RWPE1 (cell line): ENCODE data around the gene NCS1.
"Not testable (repeated sequence)": the region's sequence is repeated elsewhere in the genome, so short reads cannot be mapped to it uniquely, and the experiment has no call there.

Experiments
- CTCF ChIA-PET: fragments of 350-600 bp; sonication (Branson Sonifier 250); formaldehyde crosslinking; extraction: SDS; loops from one replicate; lab custom pipeline; 2021; lab: Yijun Ruan, JAX
- POLR2A ChIA-PET: fragments of 400-600 bp; formaldehyde crosslinking; extraction: SDS; loops from one replicate; lab custom pipeline; 2020; ENCODE audit warnings: antibody characterized with exemption; ENCODE audit not compliant: low non-redundant PET; lab: Yijun Ruan, JAX
- DNase-seq: peaks from one replicate; pipeline ENCODE4 v3.0.0; 2012; ENCODE audit warnings: low spot score
- H3K27ac ChIP-seq: fragments of 450-650 bp; 2 replicates; pipeline ENCODE4 v1.5.1; 2017
- CTCF ChIP-seq: fragments of 450-650 bp; conservative IDR thresholded peaks from 2 replicates; pipeline ENCODE4 v1.5.1; 2017; ENCODE audit warnings: low read depth, mild to moderate bottlenecking

Gene NCS1

GRCh38 chr9:130268521-130269211 lies 96.5 kb downstream of the NCS1 start:
- CTCF ChIA-PET: no interaction called here
- POLR2A ChIA-PET: no interaction called here
- DNase-seq: no peak
- no peak for TF ChIP-seq CTCF
- no peak overlapping the region for H3K27ac ChIP-seq

DNA sequence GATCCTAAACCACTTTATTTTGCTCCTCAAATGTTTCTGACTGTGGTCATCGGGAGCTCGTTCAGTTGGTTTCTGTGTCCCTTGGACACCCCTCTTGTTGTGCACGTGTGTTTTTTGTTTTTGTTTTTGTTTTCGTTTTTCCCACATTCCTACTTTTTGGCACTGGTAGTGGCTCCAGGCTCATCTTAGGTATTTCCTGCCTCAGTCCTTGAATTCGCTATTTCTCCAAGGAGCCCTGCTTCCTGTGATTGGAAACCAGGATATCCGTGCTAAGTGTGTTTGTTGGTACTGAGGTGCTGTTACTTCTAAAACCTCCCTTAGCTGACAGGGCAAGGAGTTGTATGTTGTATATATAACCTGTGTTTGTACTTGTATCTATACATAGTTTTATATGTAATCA lies 99.3 kb downstream of the NCS1 start:
- no peak overlapping the region for H3K27ac ChIP-seq
- no peak for DNase-seq
- ChIA-PET POLR2A (no interaction called here), CTCF (interaction anchor here (0.5 to 0.8 kb wide), 2 partner anchors 8 to 35 kb away, joined by 3 to 5 read pairs; no protein-coding TSS in a partner anchor)
- TF ChIP-seq CTCF: no peak

DNA sequence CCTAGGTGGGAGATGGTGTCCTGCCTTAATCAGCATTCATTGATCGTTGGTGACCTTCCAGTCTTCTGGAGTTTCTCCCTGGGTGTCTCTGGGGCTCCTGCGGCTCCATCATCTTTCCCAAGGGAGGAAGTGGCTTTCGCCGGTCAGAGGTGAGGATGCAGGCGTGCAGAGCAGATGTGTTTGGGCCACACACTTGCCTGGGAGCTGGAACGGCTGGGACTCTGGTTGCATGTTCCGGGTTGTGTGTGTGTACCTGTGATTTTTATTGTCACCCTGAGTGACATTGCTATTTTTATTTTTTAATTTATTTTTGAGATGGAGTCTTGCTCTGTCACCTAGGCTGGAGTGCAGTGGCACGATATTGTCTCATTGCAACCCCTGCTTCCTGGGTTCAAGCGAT lies 103.0 kb downstream of the NCS1 start:
- CTCF ChIA-PET: no interaction called here

GRCh38 chr9:130276121-130276520 lies 103.9 kb downstream of the NCS1 start:
- no peak overlapping the region for H3K27ac ChIP-seq
- POLR2A ChIA-PET: no interaction called here
- DNase-seq: no peak
- TF ChIP-seq CTCF: no peak
- CTCF ChIA-PET: no interaction called here

More for the DNA sequence above, 103.0 kb downstream of the NCS1 start:
- DNase-seq: no peak
- POLR2A ChIA-PET: no interaction called here
- no peak overlapping the region for H3K27ac ChIP-seq
- no peak for TF ChIP-seq CTCF

- DNase-seq: no peak
- ChIA-PET CTCF (no interaction called here), POLR2A (no interaction called here)
- no peak for TF ChIP-seq CTCF
- H3K27ac ChIP-seq: no peak overlapping the region
Observed at GRCh38 chr9:130276955-130277354, 104.8 kb downstream of the NCS1 start.

DNA sequence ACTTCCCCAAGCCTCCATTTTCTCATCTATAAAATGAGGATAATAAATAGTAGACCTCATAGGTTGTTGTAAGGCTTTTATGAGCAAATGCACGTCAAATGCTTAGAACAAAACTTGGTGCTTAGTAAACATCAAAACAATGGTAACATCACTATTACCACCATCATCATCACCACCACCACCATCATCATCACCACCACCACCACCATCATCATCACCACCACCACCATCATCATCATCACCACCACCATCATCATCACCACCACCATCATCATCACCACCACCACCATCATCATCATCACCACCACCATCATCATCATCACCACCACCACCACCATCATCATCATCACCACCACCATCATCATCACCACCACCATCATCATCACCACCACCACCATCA lies 105.3 kb downstream of the NCS1 start:
- CTCF ChIA-PET, DNase-seq, H3K27ac ChIP-seq, POLR2A ChIA-PET: not testable (repeated sequence)

- no peak overlapping the region for H3K27ac ChIP-seq
- CTCF ChIA-PET: interaction anchor here (0.7 kb wide), 1 partner anchor 516 kb away, joined by 3 read pairs; no protein-coding TSS in a partner anchor
- no peak for DNase-seq
- POLR2A ChIA-PET: no interaction called here
- TF ChIP-seq CTCF: no peak
Observed at GRCh38 chr9:130283539-130284248, 111.5 kb downstream of the NCS1 start.
